GM12872 (cell line): Measurements from ENCODE around the gene RUNX2.

ENCODE experiments used
- CTCF ChIP-seq: IDR thresholded peaks from 3 replicates; pipeline ENCODE4 v1.5.1; 2011; ENCODE audit warnings: low read depth, mild to moderate bottlenecking, low read length, moderate library complexity; ENCODE audit not compliant: insufficient read depth

The RUNX2 gene

DNA sequence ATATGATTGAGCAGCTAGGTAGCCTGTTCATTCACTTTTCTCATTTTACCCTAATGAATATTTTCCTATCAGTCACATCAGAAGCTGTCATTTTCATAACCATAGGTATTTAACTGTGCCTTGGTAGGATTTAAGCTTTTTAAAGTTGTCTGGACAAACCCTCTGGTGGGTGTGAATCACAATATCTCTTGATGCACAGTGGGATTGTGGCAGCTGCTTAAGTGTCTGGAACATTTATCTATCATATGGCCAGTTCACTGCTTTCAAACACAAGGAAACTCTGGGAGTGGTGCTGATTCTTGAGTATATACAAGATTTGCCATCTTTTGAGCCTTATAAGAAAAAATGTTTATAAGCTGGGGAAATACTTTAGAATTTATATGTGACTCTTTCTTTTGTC lies 136.6 kb downstream of the RUNX2 start:
- TF ChIP-seq CTCF = no peak

DNA sequence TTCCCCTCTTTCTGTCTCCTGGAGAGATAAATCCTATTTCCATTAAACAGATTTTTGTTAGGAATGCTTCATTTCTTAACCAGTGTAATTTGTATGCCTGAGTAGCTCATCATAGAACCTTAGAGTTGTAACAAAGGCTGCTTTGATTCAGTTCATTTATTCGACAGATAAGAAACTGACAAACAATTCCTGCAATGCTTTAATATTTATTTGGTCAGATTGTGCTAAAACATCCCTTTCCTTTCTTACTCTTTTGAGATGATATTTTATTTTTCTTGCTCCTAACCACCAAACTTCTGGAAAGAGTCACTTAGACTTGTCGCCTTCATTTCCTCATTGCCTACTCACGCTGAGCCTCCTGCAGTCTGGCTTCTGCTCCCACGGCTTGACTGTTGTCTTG lies 138.6 kb downstream of the RUNX2 start:
- no peak for TF ChIP-seq CTCF

DNA sequence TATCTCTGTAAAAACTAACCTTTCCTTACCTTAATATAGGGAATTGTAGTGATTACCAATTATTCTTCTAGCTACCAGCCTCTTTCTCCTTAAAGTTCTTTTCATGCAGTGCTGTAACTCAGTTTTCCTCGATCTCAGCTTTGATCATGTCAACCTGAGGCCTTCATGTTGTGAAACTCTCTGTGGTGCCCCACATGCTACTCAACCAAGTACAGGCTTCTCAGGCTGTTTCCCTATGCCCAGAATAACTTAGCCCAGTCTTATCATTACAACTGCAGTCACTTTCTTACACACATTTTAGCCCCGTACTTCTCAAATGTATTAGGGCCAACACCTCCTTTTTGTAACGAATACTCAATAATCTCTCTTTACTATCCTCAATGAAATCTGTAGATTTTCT lies 139.7 kb downstream of the RUNX2 start:
- no peak for TF ChIP-seq CTCF

GRCh38 chr6:45469663-45470062 lies 141.5 kb downstream of the RUNX2 start:
- TF ChIP-seq CTCF = no peak

- no peak for TF ChIP-seq CTCF
Observed at GRCh38 chr6:45470131-45470738, 142.1 kb downstream of the RUNX2 start.

GRCh38 chr6:45472382-45472781 lies 144.3 kb downstream of the RUNX2 start:
- no peak for TF ChIP-seq CTCF

DNA sequence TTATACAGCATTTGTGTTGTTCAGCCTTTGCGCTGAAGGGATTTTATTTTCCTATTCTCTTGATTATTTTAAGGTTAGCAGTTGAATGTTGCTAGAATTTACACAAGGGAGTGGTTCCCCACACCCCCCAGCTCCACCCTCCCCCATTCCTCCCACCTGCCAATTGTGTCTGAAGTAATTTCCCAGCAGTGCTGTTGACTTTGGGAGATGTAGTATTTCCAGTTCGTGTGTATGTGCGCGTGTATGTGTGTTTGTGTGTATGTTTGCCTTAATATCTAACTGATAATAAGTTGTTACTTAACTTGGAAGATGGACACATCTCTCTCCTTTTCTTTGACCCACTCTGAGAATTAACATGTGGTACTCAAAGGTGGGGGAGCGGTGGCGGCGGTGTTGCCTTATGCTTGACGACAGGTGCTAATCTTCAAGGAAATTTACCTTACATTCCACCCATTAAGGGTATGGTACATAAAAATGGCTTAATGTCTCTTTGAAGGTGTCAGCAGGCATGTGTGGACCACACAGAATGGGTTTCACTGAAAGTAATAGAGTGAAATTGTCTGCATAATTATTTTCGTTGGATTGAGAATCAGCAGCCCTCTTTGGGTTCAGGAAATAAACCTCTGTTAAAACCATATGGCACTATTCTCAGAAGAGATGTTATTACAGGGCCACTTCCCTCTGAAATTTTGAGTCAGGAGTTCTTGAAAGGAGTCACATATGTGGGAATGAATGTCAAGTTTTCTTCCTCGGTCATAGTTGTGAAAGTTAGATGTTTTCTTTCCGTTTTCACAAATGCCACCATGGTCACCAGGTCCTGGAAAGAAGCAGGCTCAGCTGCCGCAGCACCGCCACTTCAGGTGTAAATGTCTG lies 145.2 kb downstream of the RUNX2 start:
- TF ChIP-seq CTCF = no peak
